H1 (cell line): ENCODE data around the gene AGFG1. TPM values are rescaled to one million over a fixed set of nuclear protein-coding genes. Genes with fewer than 3 reads are reported as not detected.

ENCODE experiments used
- BCL11A ChIP-seq, 2 experiments: IDR thresholded peaks; one replicate each; pipeline ENCODE4 v1.6.1; 2011; ENCODE audit warnings: low read depth in 2 of 2, low read length in 2 of 2, mild to moderate bottlenecking in 2 of 2
- EP300 ChIP-seq, 2 experiments: IDR thresholded peaks; 1 replicate in 1 of 2; 2 replicates in 1 of 2; pipeline ENCODE4 v1.6.1; 2011 to 2012; ENCODE audit warnings: low read depth in 2 of 2, low read length in 2 of 2, mild to moderate bottlenecking in 2 of 2, borderline replicate concordance in 1 of 2, inconsistent platforms in 1 of 2, moderate library complexity in 1 of 2
- POLR2A ChIP-seq, 2 experiments: IDR thresholded peaks; 1 replicate in 1 of 2; 2 replicates in 1 of 2; pipeline ENCODE4 v1.6.1; 2011; ENCODE audit warnings: low read depth in 2 of 2, low read length in 2 of 2, mild to moderate bottlenecking in 2 of 2; ENCODE audit errors: control extremely low read depth in 1 of 2
- SIX5 ChIP-seq: IDR thresholded peaks from 2 replicates; pipeline ENCODE4 v1.6.1; 2011; ENCODE audit warnings: mild to moderate bottlenecking, low read depth, low read length
- SP1 ChIP-seq: IDR thresholded peaks from 2 replicates; pipeline ENCODE4 v1.6.1; 2011; ENCODE audit warnings: low read depth, low read length
- TCF12 ChIP-seq: IDR thresholded peaks from 2 replicates; pipeline ENCODE4 v1.6.1; 2011; ENCODE audit warnings: low read depth, mild to moderate bottlenecking, low read length
- polyA plus RNA-seq, 7 experiments: library from polyadenylated mRNA; depleted of rRNA in 3 of 7; stranded (reverse) in 5 of 7; unstranded in 2 of 7; fragments of >200 nt in 5 of 7; fragments of 200-250 nt in 2 of 7; gene quantifications; 1 replicate in 5 of 7; 2 replicates in 1 of 7; 4 replicates in 1 of 7; pipeline versions ENCODE4 v1.2.1 to v1.2.3, GENCODE V29; 2011 to 2013; ENCODE audit warnings: missing spikeins in 2 of 7, mixed read lengths in 2 of 7
- total RNA-seq: library from RNA; stranded (reverse); fragmentation: NEBNext Ultra II Directional; extraction: Animal tissue kit (Norgen Biotek cat#: 25700); gene quantifications from 2 replicates; pipeline ENCODE4 v1.2.1, GENCODE V29; 2021
- TF ChIP-seq, protein P1 (sequence below): fragments of 300-600 bp; sonication (generic); IDR thresholded peaks from 2 replicates; pipeline ENCODE4 v1.7.1; 2012; ENCODE audit warnings: low read length, moderate library complexity, mild to moderate bottlenecking, inconsistent platforms; ENCODE audit not compliant: insufficient replicate concordance
- TF ChIP-seq, protein P2 (sequence below): IDR thresholded peaks from 2 replicates; pipeline ENCODE4 v1.6.1; 2012; ENCODE audit warnings: inconsistent platforms

The AGFG1 gene
- total and polyA plus RNA-seq, 2 of the 8 experiments (the other 6 are each of a cell fraction or from before 2014, with no cell fraction given) = 102 to 147 TPM

DNA sequence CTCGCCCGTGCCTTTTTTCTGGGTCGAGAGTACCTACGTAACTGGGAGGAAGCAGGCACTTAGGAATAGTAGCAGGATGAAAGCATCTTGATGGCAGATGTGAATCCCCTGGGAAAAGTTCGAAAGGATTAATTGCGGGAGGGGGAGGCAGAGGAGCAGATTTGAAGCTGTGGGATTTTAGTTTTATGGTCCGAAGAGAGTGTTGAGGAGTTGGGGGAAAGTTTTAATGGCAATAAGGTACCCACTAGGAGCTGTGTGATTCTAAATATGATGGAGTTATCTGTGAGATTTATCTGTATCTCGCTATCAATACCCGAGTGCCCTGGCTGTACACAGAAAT is 1.1 kb downstream of the AGFG1 start (continued):
- TF ChIP-seq, protein P1, sequence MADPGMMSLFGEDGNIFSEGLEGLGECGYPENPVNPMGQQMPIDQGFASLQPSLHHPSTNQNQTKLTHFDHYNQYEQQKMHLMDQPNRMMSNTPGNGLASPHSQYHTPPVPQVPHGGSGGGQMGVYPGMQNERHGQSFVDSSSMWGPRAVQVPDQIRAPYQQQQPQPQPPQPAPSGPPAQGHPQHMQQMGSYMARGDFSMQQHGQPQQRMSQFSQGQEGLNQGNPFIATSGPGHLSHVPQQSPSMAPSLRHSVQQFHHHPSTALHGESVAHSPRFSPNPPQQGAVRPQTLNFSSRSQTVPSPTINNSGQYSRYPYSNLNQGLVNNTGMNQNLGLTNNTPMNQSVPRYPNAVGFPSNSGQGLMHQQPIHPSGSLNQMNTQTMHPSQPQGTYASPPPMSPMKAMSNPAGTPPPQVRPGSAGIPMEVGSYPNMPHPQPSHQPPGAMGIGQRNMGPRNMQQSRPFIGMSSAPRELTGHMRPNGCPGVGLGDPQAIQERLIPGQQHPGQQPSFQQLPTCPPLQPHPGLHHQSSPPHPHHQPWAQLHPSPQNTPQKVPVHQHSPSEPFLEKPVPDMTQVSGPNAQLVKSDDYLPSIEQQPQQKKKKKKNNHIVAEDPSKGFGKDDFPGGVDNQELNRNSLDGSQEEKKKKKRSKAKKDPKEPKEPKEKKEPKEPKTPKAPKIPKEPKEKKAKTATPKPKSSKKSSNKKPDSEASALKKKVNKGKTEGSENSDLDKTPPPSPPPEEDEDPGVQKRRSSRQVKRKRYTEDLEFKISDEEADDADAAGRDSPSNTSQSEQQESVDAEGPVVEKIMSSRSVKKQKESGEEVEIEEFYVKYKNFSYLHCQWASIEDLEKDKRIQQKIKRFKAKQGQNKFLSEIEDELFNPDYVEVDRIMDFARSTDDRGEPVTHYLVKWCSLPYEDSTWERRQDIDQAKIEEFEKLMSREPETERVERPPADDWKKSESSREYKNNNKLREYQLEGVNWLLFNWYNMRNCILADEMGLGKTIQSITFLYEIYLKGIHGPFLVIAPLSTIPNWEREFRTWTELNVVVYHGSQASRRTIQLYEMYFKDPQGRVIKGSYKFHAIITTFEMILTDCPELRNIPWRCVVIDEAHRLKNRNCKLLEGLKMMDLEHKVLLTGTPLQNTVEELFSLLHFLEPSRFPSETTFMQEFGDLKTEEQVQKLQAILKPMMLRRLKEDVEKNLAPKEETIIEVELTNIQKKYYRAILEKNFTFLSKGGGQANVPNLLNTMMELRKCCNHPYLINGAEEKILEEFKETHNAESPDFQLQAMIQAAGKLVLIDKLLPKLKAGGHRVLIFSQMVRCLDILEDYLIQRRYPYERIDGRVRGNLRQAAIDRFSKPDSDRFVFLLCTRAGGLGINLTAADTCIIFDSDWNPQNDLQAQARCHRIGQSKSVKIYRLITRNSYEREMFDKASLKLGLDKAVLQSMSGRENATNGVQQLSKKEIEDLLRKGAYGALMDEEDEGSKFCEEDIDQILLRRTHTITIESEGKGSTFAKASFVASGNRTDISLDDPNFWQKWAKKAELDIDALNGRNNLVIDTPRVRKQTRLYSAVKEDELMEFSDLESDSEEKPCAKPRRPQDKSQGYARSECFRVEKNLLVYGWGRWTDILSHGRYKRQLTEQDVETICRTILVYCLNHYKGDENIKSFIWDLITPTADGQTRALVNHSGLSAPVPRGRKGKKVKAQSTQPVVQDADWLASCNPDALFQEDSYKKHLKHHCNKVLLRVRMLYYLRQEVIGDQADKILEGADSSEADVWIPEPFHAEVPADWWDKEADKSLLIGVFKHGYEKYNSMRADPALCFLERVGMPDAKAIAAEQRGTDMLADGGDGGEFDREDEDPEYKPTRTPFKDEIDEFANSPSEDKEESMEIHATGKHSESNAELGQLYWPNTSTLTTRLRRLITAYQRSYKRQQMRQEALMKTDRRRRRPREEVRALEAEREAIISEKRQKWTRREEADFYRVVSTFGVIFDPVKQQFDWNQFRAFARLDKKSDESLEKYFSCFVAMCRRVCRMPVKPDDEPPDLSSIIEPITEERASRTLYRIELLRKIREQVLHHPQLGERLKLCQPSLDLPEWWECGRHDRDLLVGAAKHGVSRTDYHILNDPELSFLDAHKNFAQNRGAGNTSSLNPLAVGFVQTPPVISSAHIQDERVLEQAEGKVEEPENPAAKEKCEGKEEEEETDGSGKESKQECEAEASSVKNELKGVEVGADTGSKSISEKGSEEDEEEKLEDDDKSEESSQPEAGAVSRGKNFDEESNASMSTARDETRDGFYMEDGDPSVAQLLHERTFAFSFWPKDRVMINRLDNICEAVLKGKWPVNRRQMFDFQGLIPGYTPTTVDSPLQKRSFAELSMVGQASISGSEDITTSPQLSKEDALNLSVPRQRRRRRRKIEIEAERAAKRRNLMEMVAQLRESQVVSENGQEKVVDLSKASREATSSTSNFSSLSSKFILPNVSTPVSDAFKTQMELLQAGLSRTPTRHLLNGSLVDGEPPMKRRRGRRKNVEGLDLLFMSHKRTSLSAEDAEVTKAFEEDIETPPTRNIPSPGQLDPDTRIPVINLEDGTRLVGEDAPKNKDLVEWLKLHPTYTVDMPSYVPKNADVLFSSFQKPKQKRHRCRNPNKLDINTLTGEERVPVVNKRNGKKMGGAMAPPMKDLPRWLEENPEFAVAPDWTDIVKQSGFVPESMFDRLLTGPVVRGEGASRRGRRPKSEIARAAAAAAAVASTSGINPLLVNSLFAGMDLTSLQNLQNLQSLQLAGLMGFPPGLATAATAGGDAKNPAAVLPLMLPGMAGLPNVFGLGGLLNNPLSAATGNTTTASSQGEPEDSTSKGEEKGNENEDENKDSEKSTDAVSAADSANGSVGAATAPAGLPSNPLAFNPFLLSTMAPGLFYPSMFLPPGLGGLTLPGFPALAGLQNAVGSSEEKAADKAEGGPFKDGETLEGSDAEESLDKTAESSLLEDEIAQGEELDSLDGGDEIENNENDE = no peak
- TF ChIP-seq TCF12 (no peak), SIX5 (no peak), EP300 (IDR thresholded peaks at IDR 0.05; ENCODE audit: borderline replicate concordance in 1 of 2, low read depth in 2 of 2, low read length in 2 of 2) (no peak), BCL11A (IDR thresholded peaks at IDR 0.05; ENCODE audit: low read depth in 2 of 2, low read length in 2 of 2) (no peak), SP1 (no peak), POLR2A (IDR thresholded peaks at IDR 0.05; ENCODE audit: control extremely low read depth in 1 of 2, low read depth in 2 of 2, low read length in 2 of 2) (no peak)
- TF ChIP-seq, protein P2, sequence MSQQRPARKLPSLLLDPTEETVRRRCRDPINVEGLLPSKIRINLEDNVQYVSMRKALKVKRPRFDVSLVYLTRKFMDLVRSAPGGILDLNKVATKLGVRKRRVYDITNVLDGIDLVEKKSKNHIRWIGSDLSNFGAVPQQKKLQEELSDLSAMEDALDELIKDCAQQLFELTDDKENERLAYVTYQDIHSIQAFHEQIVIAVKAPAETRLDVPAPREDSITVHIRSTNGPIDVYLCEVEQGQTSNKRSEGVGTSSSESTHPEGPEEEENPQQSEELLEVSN = no peak
- TF ChIP-seq, all 59 proteins: peak for 0
